Endothelial cell of coronary artery (primary cell): ENCODE results near the gene PCLAF. TPM values are rescaled to one million over a fixed set of nuclear protein-coding genes. Genes with fewer than 3 reads are reported as not detected.

ENCODE experiments used
- total RNA-seq: library from RNA; depleted of rRNA; stranded (reverse); fragments of >200 nt; gene quantifications from 2 replicates; pipeline ENCODE4 v1.2.3, GENCODE V29; 2014

The PCLAF gene
- 8.1 and 13.5 TPM in 2 replicates for total RNA-seq

GRCh38 chr15:64381000-64381751 lies at the start of gene PCLAF:
PCLAF (minus strand) TSS chr15:64381441; CDS start chr15:64381371, 70 bp downstream.

GRCh38 chr15:64387562-64388168 lies 6.4 kb upstream of the PCLAF start, which contains the start of gene TRIP4:
TRIP4 (plus strand) TSS chr15:64387836; CDS start chr15:64387864, 28 bp downstream.

GRCh38 chr15:64355944-64356709 lies 25.1 kb downstream of the PCLAF start, which contains the start of gene CSNK1G1:
CSNK1G1 (minus strand) TSS chr15:64356173; CDS start chr15:64300499, 55,674 bp downstream.

Other genes with a start within 250 kb of the PCLAF start
- gene SNX22, start 229.7 kb downstream of the PCLAF start, total RNA-seq: 0.28 and 0.45 TPM in 2 replicates
- gene PPIB, start 218.4 kb downstream of the PCLAF start, total RNA-seq: 845 and 911 TPM in 2 replicates
- 25.8 and 29.5 TPM in 2 replicates for gene CSNK1G1, start 25.3 kb downstream of the PCLAF start, total RNA-seq
- gene TRIP4, start 6.4 kb upstream of the PCLAF start, total RNA-seq: 10.3 and 12.8 TPM in 2 replicates
- gene ZNF609, start 79.1 kb upstream of the PCLAF start, total RNA-seq: 20.2 and 27.8 TPM in 2 replicates